Stimulated activated CD4-positive, alpha-beta T cell treated with anti-CD3 and anti-CD28 coated beads, TNF-alpha, amount 100 ng/mL, for 48 hours (primary cell): ENCODE measurements around the gene ELMO1.

Source experiments
- DNase-seq, 3 donors: peaks; one replicate each; pipeline ENCODE4 v3.0.0-alpha.2; 2020; ENCODE audit warnings: low read depth in 3 of 3

ELMO1 gene, protein sequence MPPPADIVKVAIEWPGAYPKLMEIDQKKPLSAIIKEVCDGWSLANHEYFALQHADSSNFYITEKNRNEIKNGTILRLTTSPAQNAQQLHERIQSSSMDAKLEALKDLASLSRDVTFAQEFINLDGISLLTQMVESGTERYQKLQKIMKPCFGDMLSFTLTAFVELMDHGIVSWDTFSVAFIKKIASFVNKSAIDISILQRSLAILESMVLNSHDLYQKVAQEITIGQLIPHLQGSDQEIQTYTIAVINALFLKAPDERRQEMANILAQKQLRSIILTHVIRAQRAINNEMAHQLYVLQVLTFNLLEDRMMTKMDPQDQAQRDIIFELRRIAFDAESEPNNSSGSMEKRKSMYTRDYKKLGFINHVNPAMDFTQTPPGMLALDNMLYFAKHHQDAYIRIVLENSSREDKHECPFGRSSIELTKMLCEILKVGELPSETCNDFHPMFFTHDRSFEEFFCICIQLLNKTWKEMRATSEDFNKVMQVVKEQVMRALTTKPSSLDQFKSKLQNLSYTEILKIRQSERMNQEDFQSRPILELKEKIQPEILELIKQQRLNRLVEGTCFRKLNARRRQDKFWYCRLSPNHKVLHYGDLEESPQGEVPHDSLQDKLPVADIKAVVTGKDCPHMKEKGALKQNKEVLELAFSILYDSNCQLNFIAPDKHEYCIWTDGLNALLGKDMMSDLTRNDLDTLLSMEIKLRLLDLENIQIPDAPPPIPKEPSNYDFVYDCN

DNA sequence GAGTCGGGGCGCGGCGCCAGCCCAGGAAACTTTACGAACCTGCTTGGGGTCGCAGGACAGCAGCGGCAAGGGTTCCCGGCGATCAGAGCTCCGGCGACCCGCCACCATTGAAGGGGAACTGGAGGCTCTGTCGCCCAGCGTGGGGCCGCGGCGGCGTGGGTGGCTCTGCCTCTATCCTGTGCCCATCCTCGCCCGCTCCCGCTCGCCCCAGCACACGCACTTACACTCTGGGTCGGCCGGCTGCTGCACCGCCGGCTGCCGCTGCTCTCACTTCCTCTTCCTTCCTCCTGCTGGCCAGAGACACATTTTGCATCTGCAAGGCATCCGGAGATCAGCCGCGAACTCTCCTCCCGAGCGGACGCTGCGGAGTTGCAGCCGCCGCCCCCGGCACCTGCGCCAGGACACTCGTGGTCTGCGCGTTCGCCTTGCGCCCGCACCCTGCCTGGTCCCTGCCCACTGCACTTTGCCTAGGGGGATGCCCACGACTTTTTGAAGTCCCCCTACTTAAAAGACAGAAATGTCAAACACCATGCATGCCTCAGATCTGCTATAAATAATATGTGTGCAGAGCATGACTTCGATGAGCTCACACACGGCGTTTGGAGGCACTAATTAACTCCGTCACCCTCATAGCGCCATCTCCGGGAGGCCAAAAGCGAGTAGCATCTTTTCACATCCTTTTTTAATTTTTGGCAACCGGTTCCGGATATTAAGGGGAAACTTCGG, at the start of gene ELMO1:
Gene ELMO1 (minus strand): TSS at position 229 of the 726 bp plus-strand sequence. CDS start 106,174 bp downstream, outside the sequence.
- peak; percentile 57 to 72 (median 63) for DNase-seq

GRCh38 chr7:37497576-37497975, 48.9 kb upstream of the ELMO1 start:
- DNase-seq, result no peak

DNA sequence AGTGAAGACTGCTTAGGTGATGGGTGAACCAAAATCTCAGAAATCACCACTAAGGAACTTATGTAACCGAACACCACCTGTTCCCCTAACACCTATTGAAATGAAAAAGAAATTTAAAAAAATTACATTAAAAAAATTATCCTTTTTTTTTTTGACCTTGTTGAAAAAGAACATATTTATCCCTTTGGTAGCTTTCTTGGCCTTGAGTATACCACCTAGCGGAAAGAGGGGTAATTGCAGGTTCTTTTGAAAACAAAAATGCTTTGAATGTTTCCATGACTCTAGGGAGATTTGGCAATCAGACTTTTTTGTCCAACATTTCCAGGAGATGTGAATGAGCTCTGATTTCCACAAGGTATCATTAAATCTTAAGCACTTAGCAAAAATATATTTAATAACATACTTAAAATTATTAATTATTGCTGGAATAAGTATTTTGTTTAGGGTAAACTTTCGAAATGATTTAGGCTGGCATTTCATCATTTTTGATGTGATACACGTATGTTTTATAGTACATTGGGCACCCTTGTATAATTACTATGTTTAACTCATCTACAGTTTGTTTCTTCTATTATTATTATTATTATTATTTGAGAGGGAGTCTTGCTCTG, 47.0 kb upstream of the ELMO1 start:
- no peak for DNase-seq

DNA sequence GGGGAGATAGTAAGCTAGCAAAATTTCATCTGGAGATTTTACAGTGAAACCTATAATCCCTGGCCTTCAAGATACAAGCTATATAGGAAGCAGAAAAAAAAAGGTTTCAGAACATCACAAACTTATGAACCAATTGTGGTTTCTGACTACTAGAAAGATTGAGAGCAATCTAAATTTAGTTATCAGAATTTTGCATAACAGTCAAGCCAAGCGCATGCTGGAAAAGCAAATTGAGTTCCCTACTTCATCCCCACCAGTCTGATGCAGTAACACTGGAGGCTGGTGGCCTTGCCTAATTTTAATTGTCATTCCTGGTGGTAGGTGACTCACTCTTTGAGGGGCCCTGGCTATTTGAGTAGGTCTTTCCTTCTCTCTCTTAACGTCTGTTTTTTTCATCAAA, 46.3 kb upstream of the ELMO1 start:
- DNase-seq, result no peak

GRCh38 chr7:37493810-37494209, 45.1 kb upstream of the ELMO1 start:
- DNase-seq, result no peak

DNA sequence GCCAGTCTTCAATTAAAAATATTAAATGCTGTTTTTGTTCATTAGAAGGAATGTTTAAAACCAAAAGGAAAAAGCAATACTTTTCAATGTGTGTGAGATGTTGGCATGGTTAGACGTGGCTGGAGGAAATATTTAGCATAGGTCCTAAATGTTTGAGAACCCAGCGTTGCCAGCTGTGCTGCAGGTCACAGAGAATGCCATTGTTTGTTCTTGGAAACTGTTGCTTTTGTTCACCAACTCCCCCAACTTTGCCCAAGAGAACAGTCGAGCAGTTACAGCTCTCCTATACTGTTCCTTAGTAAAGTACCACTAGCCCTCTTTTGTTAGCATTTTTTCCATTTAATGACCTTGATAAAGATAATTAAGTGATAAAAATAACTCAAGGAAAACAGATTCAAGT, 44.5 kb upstream of the ELMO1 start:
- no peak for DNase-seq

DNA sequence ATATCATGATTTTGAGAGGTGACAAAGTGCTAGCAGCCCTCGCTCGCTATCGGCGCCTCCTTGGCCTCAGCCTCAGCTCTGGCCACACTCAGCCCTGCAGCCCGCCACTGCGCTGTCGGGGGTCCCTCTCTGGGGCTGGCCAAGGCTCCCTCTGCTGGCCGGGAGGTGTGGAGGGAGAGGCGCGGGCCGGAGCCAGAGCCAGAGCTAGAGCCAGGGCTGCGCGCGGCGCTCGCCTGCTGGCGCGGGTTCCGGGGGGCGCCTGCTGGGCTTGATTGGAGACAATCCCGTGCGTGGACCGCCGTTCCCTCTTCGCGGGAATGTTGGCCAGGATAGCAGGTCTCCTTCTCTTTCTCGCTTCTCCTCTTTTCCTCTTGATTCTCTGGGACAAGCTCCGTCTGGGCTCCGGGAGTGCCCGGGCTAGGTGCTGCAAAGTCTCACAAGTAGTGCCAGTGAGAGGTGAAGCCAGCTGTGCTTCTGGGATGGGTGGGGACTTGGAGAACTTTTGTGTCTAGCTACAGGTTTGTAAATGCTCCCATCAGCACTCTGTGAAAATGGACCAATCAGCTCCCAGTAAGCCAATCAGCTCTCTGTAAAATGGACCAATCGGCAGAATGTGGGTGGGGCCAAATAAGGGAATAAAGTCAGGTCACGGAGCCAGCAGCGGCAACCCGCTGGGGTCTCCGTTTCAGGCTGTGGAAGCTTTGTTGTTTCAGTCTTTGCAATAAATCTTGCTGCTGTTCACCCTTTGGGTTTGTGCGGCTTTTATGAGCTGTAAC, 43.4 kb upstream of the ELMO1 start:
- no peak for DNase-seq

DNA sequence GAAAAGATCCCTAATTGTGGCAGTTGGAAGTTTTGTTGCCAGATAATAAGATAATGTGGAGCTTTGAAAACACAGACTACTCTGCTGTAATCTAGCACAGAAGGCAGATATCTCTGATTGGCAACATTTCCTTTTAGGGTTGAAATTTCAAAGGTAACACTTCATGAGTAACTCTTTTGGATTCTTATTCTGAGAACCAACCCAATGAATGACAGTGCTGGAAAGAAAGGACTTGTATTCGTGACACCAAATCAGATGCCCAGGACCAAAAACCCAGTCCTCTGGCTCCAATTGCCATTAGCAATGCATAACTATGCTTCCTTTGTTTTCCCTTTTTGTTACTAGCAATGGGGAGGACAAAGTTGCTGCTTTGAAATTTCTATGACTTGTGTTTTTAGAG, 41.0 kb upstream of the ELMO1 start:
- DNase-seq, result no peak

DNA sequence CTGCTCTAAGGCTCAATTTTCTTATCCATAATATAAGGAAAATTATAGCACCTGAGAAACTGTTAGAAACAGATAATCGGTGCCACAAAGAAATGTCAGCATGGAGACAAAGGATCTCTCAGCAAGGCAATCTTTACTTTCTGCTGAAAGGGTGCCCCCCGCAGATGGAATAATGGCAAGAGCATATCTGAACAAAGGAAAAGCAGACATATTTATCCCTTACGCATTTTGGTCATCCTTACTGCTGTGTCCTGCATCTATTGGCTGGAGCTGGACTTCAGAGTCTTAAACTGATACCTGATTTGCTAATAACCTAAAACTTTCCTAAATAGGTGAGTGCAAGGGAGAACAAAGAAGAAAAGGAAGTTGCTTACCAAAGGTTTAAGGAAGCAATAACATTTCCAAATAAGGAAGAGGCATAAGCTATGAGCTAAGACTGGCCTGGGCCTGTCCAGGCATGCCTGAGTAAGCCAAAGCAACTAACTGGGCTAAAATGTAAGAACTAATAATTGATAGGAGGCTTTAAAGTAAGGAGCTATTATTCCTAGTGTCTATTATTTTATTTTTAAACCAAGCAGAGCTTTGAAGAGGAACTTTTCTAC, 39.6 kb upstream of the ELMO1 start:
- DNase-seq, result no peak

GRCh38 chr7:37484426-37485073, 35.9 kb upstream of the ELMO1 start:
- DNase-seq, result no peak

DNA sequence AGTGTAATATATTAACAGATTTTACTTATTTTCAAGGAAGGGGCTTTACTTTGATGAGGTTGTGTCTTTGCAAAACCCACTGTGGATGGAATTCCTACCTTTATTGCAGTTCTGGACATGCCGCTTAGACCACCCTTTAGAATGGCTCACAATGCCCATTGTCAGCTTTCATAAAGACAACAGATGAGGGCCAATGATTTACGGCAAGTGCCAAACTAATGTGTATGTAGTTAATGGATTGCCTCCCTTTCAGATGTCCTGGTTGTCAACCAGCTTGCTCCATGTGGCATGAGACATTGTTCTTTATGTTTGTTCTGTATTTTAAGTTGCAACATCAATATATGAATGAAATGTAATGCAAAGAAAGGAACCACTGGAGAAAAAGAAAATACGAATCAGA, 35.0 kb upstream of the ELMO1 start:
- DNase-seq, result no peak

DNA sequence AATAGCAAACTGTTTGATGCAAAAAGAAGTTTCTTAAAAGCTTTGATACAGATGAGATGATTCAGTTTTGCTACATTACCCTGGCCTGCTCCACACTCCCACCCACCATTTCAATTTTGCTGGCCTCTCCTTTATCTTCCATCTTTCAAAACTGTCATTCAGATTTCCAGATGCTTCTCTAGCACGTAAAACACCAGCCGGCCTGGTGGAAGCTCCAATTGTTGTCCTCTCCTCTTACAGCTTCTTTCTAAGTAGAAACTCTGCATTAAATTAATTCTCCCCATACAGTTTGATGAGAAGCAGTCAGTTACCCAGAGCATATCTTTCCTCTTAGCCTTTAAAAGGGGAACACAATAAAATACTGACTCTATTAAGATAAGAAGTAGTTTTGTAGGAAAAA, 34.3 kb upstream of the ELMO1 start:
- no peak for DNase-seq

- no peak for DNase-seq
These were observed 33.8 kb upstream of the ELMO1 start for GRCh38 chr7:37482505-37482904.

GRCh38 chr7:37481722-37482288, 33.1 kb upstream of the ELMO1 start:
- DNase-seq, result no peak

GRCh38 chr7:37481154-37481553, 32.5 kb upstream of the ELMO1 start:
- DNase-seq, result no peak

DNA sequence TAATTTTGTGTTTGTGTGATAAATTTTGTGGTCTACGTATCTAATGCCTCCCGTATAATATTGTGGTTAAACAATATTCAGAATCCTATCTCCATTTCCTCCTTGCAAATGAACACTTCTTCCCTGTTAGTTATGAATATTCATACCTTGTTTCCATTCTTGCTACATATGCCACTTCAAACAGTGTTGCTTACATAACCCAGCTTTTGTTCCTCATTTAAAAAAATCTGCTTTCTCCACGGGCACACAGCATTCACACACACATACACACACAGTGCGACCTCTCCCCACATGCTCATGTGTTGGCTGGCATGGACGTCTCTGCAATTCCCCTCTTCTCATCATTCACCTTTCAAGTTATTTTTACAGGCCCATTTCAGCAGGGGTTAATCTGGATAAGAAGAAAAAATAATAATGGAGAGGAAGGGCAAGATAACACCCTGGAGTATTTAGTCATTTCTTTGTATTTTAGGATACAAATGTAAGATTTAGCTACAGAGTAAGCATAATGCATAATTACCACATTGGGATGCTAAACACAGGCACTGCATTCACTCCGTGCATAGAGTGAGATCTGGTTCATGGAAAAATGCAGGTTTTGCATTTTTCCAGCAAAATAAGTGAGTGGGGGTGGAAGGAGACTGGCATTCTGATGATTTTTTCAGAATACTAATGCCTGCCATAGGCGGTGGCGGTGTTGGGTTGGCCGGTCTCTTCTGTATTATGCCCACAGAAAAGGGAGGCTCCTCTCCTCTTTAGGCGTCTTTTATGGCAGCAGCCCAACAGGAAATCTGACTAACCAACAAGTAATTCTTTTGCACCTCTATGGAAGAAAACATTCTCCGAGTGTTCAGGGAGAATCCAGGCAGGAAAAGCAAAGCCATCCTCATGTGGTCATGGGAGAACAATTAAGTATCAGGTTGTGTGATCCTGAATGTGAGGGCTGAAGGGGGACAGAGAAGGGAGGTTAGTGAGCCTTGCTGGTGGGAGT, 31.7 kb upstream of the ELMO1 start:
- no peak for DNase-seq

- no peak for DNase-seq
These were observed 28.3 kb upstream of the ELMO1 start for GRCh38 chr7:37476881-37477450.

- DNase-seq, result no peak
These were observed 27.8 kb upstream of the ELMO1 start for GRCh38 chr7:37476428-37476827.
